GM19397 (cell line): Measurements from ENCODE around the gene AKR1A1.
A peak's percentile ranks its signal among the peaks of the same experiment; 100 is the strongest.
"Not testable (repeated sequence)": the region's sequence is repeated elsewhere in the genome, so short reads cannot be mapped to it uniquely, and the experiment has no call there.

Source experiments
- ATAC-seq: cut with Tn5 transposase; IDR thresholded peaks from one replicate; pipeline ENCODE4 v1.9.1; 2021; ENCODE audit warnings: mild to moderate bottlenecking, moderate library complexity; ENCODE audit not compliant: unreplicated experiment

The AKR1A1 gene

GRCh38 chr1:45550401-45551351, at the start of gene AKR1A1:
Gene AKR1A1 (plus strand): TSS chr1:45550826. CDS start chr1:45561795, 10,969 bp downstream.
- peak; percentile 91 for ATAC-seq

GRCh38 chr1:45501505-45501859, 49.1 kb upstream of the AKR1A1 start:
- ATAC-seq = no peak

GRCh38 chr1:45503462-45504360, 46.9 kb upstream of the AKR1A1 start:
- no peak for ATAC-seq

GRCh38 chr1:45507195-45507594, 43.4 kb upstream of the AKR1A1 start:
- ATAC-seq = no peak

- no peak for ATAC-seq
These were observed 42.7 kb upstream of the AKR1A1 start for GRCh38 chr1:45507893-45508292.

- no peak for ATAC-seq
These were observed 42.1 kb upstream of the AKR1A1 start for GRCh38 chr1:45508295-45509151.

GRCh38 chr1:45510036-45510971, 40.3 kb upstream of the AKR1A1 start:
- ATAC-seq = no peak

- no peak for ATAC-seq
These were observed 39.6 kb upstream of the AKR1A1 start for GRCh38 chr1:45510972-45511527.

GRCh38 chr1:45512641-45513054, 38.0 kb upstream of the AKR1A1 start:
- ATAC-seq = no peak

GRCh38 chr1:45513532-45514260, 36.9 kb upstream of the AKR1A1 start:
- ATAC-seq = not testable (repeated sequence)

- ATAC-seq = no peak
These were observed 34.6 kb upstream of the AKR1A1 start for GRCh38 chr1:45516036-45516435.

GRCh38 chr1:45516465-45516864, 34.2 kb upstream of the AKR1A1 start:
- ATAC-seq = no peak

- not testable (repeated sequence) for ATAC-seq
These were observed 32.3 kb upstream of the AKR1A1 start for GRCh38 chr1:45518366-45518765.

- ATAC-seq = no peak
These were observed 31.7 kb upstream of the AKR1A1 start for GRCh38 chr1:45518910-45519309.

GRCh38 chr1:45519774-45520173, 30.9 kb upstream of the AKR1A1 start:
- not testable (repeated sequence) for ATAC-seq

- ATAC-seq = peak; percentile 78
These were observed 29.0 kb upstream of the AKR1A1 start, which contains the start of gene PRDX1 for GRCh38 chr1:45521413-45522323. Gene PRDX1 (minus strand): TSS chr1:45521884. CDS start chr1:45519043, 2,841 bp downstream.

GRCh38 chr1:45522324-45523104, 28.1 kb upstream of the AKR1A1 start:
- ATAC-seq = no peak
